ENCODE measurements around the gene PADI1.
A peak's percentile ranks its signal among the peaks of the same experiment; 100 is the strongest.

The PADI1 gene

DNA sequence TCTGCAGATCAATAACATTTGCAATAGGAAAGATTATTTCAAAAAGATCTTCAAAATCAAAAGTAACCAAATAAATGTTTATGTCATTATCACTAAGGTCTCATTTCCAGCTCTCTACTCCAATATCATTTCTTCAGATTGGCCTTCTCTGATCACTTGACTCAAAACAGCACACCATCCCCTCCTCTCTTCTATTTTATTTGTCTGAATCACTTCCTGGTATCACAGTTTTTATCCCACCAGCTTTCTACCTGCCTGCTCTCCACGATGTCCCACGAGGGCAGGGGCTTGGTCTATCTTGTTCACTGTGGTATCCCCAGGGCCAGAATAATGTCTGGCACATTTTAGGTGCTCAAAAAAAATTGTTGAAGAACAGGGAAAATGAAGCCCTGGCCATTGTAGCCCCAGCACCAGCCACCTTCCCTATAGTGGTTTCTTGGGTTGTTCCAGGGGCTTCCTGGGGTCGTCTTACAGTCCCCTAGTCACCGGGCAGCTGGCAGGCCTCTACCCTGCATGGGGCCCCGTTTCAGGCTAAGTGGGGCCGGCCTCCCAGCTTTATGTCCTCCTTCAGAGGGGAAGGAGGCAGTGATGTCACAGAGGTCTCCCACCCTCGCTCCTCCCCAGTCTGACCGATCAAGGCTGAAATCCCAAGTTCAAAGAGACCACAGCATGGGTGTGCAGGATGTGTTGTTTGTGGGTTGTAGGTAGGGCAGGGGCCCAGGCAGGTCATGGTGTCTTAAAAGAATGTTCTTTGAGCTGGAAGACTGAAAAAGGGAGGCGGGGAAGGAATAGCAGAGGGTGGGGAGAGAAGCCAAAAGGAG is 3.5 kb upstream of the PADI1 start:
- H3K36me3 ChIP-seq (ENCODE audit: control insufficient read depth, insufficient read depth, low read length) = no peaks in the 10 kb centered on the region
- DNase-seq (ENCODE audit: extremely low read depth, insufficient read length) = no peak
- no peaks in the 10 kb centered on the region for H3K27me3 ChIP-seq (replicated peaks; ENCODE audit: control insufficient read depth, insufficient read depth, low read length)
- no peak for TF ChIP-seq CTCF (IDR thresholded peaks at IDR 0.05; ENCODE audit: insufficient read depth, low read length, poor library complexity, severe bottlenecking)
- H3K4me3 ChIP-seq (replicated peaks; ENCODE audit: low read depth, low read length) = no peak overlapping the region

- no peak for DNase-seq (ENCODE audit: extremely low read depth, insufficient read length)
- Histone ChIP-seq H3K4me3 (replicated peaks; ENCODE audit: low read depth, low read length) (no peak overlapping the region), H3K36me3 (ENCODE audit: control insufficient read depth, insufficient read depth, low read length) (no peaks in the 10 kb centered on the region), H3K27me3 (replicated peaks; ENCODE audit: control insufficient read depth, insufficient read depth, low read length) (no peaks in the 10 kb centered on the region)
- TF ChIP-seq CTCF (IDR thresholded peaks at IDR 0.05; ENCODE audit: insufficient read depth, low read length, poor library complexity, severe bottlenecking) = no peak
Measured at GRCh38 chr1:17205652-17206051, 724 bp downstream of the PADI1 start.

DNA sequence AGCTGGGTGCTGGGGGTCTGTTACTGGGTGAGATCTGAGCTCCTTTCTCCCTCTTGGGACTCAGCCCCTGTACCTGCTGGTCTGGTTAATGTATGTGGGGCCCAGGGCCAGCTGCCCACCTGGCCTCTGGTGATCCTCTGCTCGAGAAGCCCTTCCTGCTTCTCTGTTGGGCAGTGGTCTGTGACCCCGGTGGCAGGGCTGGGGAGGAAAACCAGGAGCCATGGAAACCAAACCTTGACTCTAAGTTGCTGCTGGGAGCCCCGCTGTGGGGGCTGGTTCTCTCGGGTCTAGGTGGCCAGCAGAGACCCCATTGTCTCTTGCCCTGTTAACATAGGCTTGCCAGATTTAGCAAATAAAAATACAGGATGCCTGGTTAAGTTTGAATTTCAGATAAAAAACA is 1.3 kb downstream of the PADI1 start:
- DNase-seq (ENCODE audit: extremely low read depth, insufficient read length) = no peak
- Histone ChIP-seq H3K36me3 (ENCODE audit: control insufficient read depth, insufficient read depth, low read length) (no peaks in the 10 kb centered on the region), H3K27me3 (replicated peaks; ENCODE audit: control insufficient read depth, insufficient read depth, low read length) (no peaks in the 10 kb centered on the region), H3K4me3 (replicated peaks; ENCODE audit: low read depth, low read length) (no peak overlapping the region)
- no peak for TF ChIP-seq CTCF (IDR thresholded peaks at IDR 0.05; ENCODE audit: insufficient read depth, low read length, poor library complexity, severe bottlenecking)

DNA sequence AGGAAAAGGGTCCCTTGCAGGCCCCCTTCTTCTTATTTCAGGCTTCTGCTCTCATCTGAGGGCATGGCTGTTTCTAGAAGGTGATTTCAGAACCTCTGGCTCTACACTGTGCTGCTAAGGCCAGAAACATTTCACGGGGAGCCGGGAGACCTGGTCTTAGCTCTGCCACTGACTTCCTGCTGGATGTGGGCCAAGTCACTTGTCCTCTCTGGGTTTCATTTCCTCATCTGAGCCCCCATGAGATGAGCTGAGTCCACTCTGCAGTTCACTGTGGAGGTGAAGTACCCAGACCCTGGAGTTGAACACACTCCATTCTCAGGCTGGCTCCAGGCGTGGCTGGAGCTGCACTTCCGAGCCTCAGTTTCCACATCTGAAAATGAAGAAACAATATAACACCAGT is 2.1 kb downstream of the PADI1 start:
- peak; percentile 50 for DNase-seq (ENCODE audit: extremely low read depth, insufficient read length)
- no peak for TF ChIP-seq CTCF (IDR thresholded peaks at IDR 0.05; ENCODE audit: insufficient read depth, low read length, poor library complexity, severe bottlenecking)
- Histone ChIP-seq H3K4me3 (replicated peaks; ENCODE audit: low read depth, low read length) (no peak overlapping the region), H3K36me3 (ENCODE audit: control insufficient read depth, insufficient read depth, low read length) (no peaks in the 10 kb centered on the region), H3K27me3 (replicated peaks; ENCODE audit: control insufficient read depth, insufficient read depth, low read length) (no peaks in the 10 kb centered on the region)

DNA sequence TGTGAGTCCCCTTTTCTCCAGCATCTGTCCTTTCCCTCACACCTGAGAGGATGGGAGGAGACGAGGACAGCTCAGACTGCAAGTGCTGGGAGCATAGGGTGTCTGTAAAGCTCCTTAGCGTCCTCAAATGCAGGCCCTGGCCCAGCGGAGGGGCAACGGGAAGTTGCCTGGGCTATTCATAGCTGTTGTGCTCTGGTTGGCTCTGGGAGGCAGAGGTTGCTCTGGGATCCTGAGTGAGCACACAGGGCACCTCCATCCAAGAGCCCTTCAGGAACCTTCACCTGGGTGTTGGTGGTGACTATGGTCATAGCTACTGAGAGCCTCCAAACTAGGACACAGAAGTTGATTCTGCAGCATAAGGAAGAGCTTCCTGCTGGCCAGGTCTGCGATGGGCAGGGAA is 2.6 kb downstream of the PADI1 start:
- Histone ChIP-seq H3K36me3 (ENCODE audit: control insufficient read depth, insufficient read depth, low read length) (no peaks in the 10 kb centered on the region), H3K4me3 (replicated peaks; ENCODE audit: low read depth, low read length) (no peak overlapping the region), H3K27me3 (replicated peaks; ENCODE audit: control insufficient read depth, insufficient read depth, low read length) (no peaks in the 10 kb centered on the region)
- DNase-seq (ENCODE audit: extremely low read depth, insufficient read length) = no peak
- TF ChIP-seq CTCF (IDR thresholded peaks at IDR 0.05; ENCODE audit: insufficient read depth, low read length, poor library complexity, severe bottlenecking) = no peak
